Measurements from ENCODE around the gene TGFBI.

TGFBI gene

GRCh38 chr5:136101884-136102283 lies 73.1 kb downstream of the TGFBI start:
- Histone ChIP-seq H3F3A (ENCODE audit: insufficient read depth, low read length) (no peaks in the 10 kb centered on the region), H4K20me1 (ENCODE audit: insufficient read depth, low read length) (no peaks in the 10 kb centered on the region), H3K9ac (ENCODE audit: low read length) (no peak overlapping the region), H3K4me2 (ENCODE audit: low read length) (no peak overlapping the region), H3K27me3 (ENCODE audit: insufficient read depth, low read length) (no peaks in the 10 kb centered on the region), H3K4me1 (ENCODE audit: insufficient read depth, low read length, severe bottlenecking) (peaks cover 9% of the 10 kb centered on the region), H3K79me2 (ENCODE audit: insufficient read depth, low read length) (no peaks in the 10 kb centered on the region), H3K9me3 (ENCODE audit: low read length) (no peaks in the 10 kb centered on the region), H3K9me2 (ENCODE audit: low read depth, low read length) (no peaks in the 10 kb centered on the region), H3K36me3 (ENCODE audit: insufficient read depth, low read length) (no peaks in the 10 kb centered on the region), H3K27ac (ENCODE audit: low read depth, low read length, poor library complexity, severe bottlenecking) (no peak overlapping the region), H2AFZ (ENCODE audit: low read length) (no peak overlapping the region), H3K4me3 (ENCODE audit: low read depth, low read length, poor library complexity, severe bottlenecking) (no peak overlapping the region)
- no peak for TF ChIP-seq EZH2 (IDR thresholded peaks at IDR 0.05; ENCODE audit: borderline replicate concordance, low read length)
- TF ChIP-seq, protein P1, sequence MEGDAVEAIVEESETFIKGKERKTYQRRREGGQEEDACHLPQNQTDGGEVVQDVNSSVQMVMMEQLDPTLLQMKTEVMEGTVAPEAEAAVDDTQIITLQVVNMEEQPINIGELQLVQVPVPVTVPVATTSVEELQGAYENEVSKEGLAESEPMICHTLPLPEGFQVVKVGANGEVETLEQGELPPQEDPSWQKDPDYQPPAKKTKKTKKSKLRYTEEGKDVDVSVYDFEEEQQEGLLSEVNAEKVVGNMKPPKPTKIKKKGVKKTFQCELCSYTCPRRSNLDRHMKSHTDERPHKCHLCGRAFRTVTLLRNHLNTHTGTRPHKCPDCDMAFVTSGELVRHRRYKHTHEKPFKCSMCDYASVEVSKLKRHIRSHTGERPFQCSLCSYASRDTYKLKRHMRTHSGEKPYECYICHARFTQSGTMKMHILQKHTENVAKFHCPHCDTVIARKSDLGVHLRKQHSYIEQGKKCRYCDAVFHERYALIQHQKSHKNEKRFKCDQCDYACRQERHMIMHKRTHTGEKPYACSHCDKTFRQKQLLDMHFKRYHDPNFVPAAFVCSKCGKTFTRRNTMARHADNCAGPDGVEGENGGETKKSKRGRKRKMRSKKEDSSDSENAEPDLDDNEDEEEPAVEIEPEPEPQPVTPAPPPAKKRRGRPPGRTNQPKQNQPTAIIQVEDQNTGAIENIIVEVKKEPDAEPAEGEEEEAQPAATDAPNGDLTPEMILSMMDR (IDR thresholded peaks at IDR 0.05; ENCODE audit: low read length) = no peak

- TF ChIP-seq EZH2 (IDR thresholded peaks at IDR 0.05; ENCODE audit: borderline replicate concordance, low read length) = no peak
- TF ChIP-seq, protein P1 (IDR thresholded peaks at IDR 0.05; ENCODE audit: low read length) = no peak
- Histone ChIP-seq H3K4me2 (ENCODE audit: low read length) (no peak overlapping the region), H3F3A (ENCODE audit: insufficient read depth, low read length) (no peaks in the 10 kb centered on the region), H3K4me3 (ENCODE audit: low read depth, low read length, poor library complexity, severe bottlenecking) (no peak overlapping the region), H4K20me1 (ENCODE audit: insufficient read depth, low read length) (no peaks in the 10 kb centered on the region), H3K9ac (ENCODE audit: low read length) (no peak overlapping the region), H3K27ac (ENCODE audit: low read depth, low read length, poor library complexity, severe bottlenecking) (no peak overlapping the region), H3K9me3 (ENCODE audit: low read length) (no peaks in the 10 kb centered on the region), H3K79me2 (ENCODE audit: insufficient read depth, low read length) (no peaks in the 10 kb centered on the region), H3K36me3 (ENCODE audit: insufficient read depth, low read length) (no peaks in the 10 kb centered on the region), H3K27me3 (ENCODE audit: insufficient read depth, low read length) (no peaks in the 10 kb centered on the region), H3K9me2 (ENCODE audit: low read depth, low read length) (no peaks in the 10 kb centered on the region), H3K4me1 (ENCODE audit: insufficient read depth, low read length, severe bottlenecking) (peaks cover 9% of the 10 kb centered on the region), H2AFZ (ENCODE audit: low read length) (no peak overlapping the region)
Observed at GRCh38 chr5:136103118-136103517, 74.3 kb downstream of the TGFBI start.

DNA sequence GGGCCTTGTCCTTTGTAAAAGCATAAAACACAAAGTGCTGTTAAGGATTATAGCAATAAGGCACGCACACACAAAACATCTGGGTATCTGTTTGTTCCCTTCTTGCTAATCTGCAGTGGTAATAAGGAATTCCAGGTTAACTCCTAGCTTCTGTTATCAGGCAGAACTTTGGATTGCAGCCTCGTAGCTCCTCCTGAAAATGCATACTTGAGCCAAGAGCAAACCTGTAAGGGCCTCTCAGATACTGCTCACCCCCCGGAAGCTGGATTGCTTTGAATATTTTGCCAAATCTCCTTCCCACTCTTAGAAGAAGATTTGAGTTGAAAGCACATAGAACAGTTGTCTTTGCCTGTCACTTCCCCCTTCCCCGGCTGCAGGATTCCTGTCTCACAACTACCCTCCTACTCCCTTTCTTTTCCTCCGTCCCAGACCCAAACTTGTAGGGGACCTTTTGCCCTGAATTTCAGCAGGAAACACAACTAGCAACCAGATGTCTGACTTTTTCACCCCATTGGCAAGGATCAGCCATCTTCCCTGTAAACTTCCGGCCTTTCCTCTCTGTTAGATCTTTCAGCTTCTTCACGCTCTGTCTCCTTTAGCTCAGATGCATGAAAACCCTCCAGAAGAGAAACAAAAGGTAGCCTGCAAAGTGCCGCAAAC lies 75.6 kb downstream of the TGFBI start:
- Histone ChIP-seq H3K9me3 (ENCODE audit: low read length) (no peaks in the 10 kb centered on the region), H3K9me2 (ENCODE audit: low read depth, low read length) (no peaks in the 10 kb centered on the region), H3K79me2 (ENCODE audit: insufficient read depth, low read length) (no peaks in the 10 kb centered on the region), H3K4me3 (ENCODE audit: low read depth, low read length, poor library complexity, severe bottlenecking) (no peak overlapping the region), H3K27me3 (ENCODE audit: insufficient read depth, low read length) (no peaks in the 10 kb centered on the region), H3K4me2 (ENCODE audit: low read length) (no peak overlapping the region), H3K4me1 (ENCODE audit: insufficient read depth, low read length, severe bottlenecking) (peaks cover 9% of the 10 kb centered on the region), H3K27ac (ENCODE audit: low read depth, low read length, poor library complexity, severe bottlenecking) (no peak overlapping the region), H3F3A (ENCODE audit: insufficient read depth, low read length) (no peaks in the 10 kb centered on the region), H3K36me3 (ENCODE audit: insufficient read depth, low read length) (no peaks in the 10 kb centered on the region), H2AFZ (ENCODE audit: low read length) (no peak overlapping the region), H4K20me1 (ENCODE audit: insufficient read depth, low read length) (no peaks in the 10 kb centered on the region), H3K9ac (ENCODE audit: low read length) (no peak overlapping the region)
- TF ChIP-seq EZH2 (IDR thresholded peaks at IDR 0.05; ENCODE audit: borderline replicate concordance, low read length) = no peak
- TF ChIP-seq, protein P1 (IDR thresholded peaks at IDR 0.05; ENCODE audit: low read length) = no peak

All from OCI-LY1 (cell line).